Trophoblast cell (in vitro differentiated cells and primary cell): Measurements from ENCODE around the gene CPT1B.

Source experiments
- DNase-seq, 2 donors: peaks; one replicate each; pipeline ENCODE4 v3.0.0-alpha.2; 2016
- H2AFZ ChIP-seq: 2 replicates; pipeline ENCODE4 v1.6.1; 2013; ENCODE audit warnings: low read length, moderate library complexity, mild to moderate bottlenecking; ENCODE audit not compliant: insufficient read depth, poor library complexity
- H2AK5ac ChIP-seq: 2 replicates; pipeline ENCODE4 v1.6.1; 2013; ENCODE audit warnings: mild to moderate bottlenecking, low read length
- H2BK120ac ChIP-seq: 2 replicates; pipeline ENCODE4 v1.6.1; 2013; ENCODE audit warnings: low read length, mild to moderate bottlenecking, moderate library complexity; ENCODE audit not compliant: insufficient read depth, poor library complexity
- H2BK12ac ChIP-seq: 2 replicates; pipeline ENCODE4 v1.6.1; 2013; ENCODE audit warnings: mild to moderate bottlenecking, low read length, moderate library complexity
- H2BK5ac ChIP-seq: 2 replicates; pipeline ENCODE4 v1.6.1; 2013; ENCODE audit warnings: low read length, low read depth, moderate library complexity, mild to moderate bottlenecking; ENCODE audit not compliant: poor library complexity
- H3K14ac ChIP-seq: 2 replicates; pipeline ENCODE4 v1.6.1; 2013; ENCODE audit warnings: mild to moderate bottlenecking, low read length
- H3K18ac ChIP-seq: 2 replicates; pipeline ENCODE4 v1.6.1; 2013; ENCODE audit warnings: mild to moderate bottlenecking, low read length
- H3K23ac ChIP-seq: 2 replicates; pipeline ENCODE4 v1.6.1; 2013; ENCODE audit warnings: low read length
- H3K27ac ChIP-seq: 2 replicates; pipeline ENCODE4 v1.5.1; 2013; ENCODE audit warnings: low read depth, mild to moderate bottlenecking, inconsistent platforms, low read length, moderate library complexity
- H3K27me3 ChIP-seq: 2 replicates; pipeline ENCODE4 v1.6.1; 2013; ENCODE audit warnings: inconsistent platforms, mild to moderate bottlenecking, low read length, moderate library complexity; ENCODE audit not compliant: insufficient read depth
- H3K36me3 ChIP-seq, 2 experiments: 1 replicate in 1 of 2; 2 replicates in 1 of 2; pipeline ENCODE4 v1.6.1; 2013; ENCODE audit warnings: low read length in 2 of 2, mild to moderate bottlenecking in 2 of 2, moderate library complexity in 1 of 2; ENCODE audit not compliant: insufficient read depth in 2 of 2, control insufficient read depth in 1 of 2
- H3K4ac ChIP-seq: 2 replicates; pipeline ENCODE4 v1.6.1; 2013; ENCODE audit warnings: low read depth, mild to moderate bottlenecking, low read length, moderate library complexity
- H3K4me1 ChIP-seq, 2 experiments: 1 replicate in 1 of 2; 2 replicates in 1 of 2; pipeline ENCODE4 v1.6.1; 2013; ENCODE audit warnings: low read length in 2 of 2, mild to moderate bottlenecking in 2 of 2, moderate library complexity in 1 of 2; ENCODE audit not compliant: insufficient read depth in 2 of 2, control insufficient read depth in 1 of 2
- H3K4me2 ChIP-seq: 2 replicates; pipeline ENCODE4 v1.6.1; 2013; ENCODE audit warnings: inconsistent platforms, mild to moderate bottlenecking, low read length, moderate library complexity
- H3K4me3 ChIP-seq: 2 replicates; pipeline ENCODE4 v1.5.1; 2013; ENCODE audit warnings: mild to moderate bottlenecking, low read depth, low read length, inconsistent platforms
- H3K79me1 ChIP-seq: one replicate; pipeline ENCODE4 v1.6.1; 2013; ENCODE audit warnings: low read length
- H3K79me2 ChIP-seq: 2 replicates; pipeline ENCODE4 v1.6.1; 2013; ENCODE audit warnings: low read length, mild to moderate bottlenecking; ENCODE audit not compliant: control insufficient read depth, insufficient read depth, poor library complexity
- H3K9ac ChIP-seq: 2 replicates; pipeline ENCODE4 v1.6.1; 2013; ENCODE audit warnings: mild to moderate bottlenecking, low read length
- H3K9me3 ChIP-seq: 2 replicates; pipeline ENCODE4 v1.6.1; 2013; ENCODE audit warnings: low read depth, mild to moderate bottlenecking, control low read depth, inconsistent platforms, low read length; ENCODE audit not compliant: insufficient read depth
- H4K12ac ChIP-seq: 2 replicates; pipeline ENCODE4 v1.6.1; 2013; ENCODE audit warnings: low read depth, mild to moderate bottlenecking, low read length, moderate library complexity
- H4K8ac ChIP-seq: 2 replicates; pipeline ENCODE4 v1.6.1; 2013; ENCODE audit warnings: low read depth, mild to moderate bottlenecking, low read length, moderate library complexity
- H4K91ac ChIP-seq: one replicate; pipeline ENCODE4 v1.6.1; 2013; ENCODE audit warnings: low read depth, mild to moderate bottlenecking, low read length, moderate library complexity
- WGBS: extraction: QIAGEN DNeasy Blood & Tissue Kit; methylation state at CpG from one replicate; pipeline ENCODE4 v1.1.7; 2013; ENCODE audit warnings: missing lambda C conversion rate; ENCODE audit not compliant: insufficient read length, insufficient coverage; ENCODE audit errors: extremely low coverage; 5-methylcytosine and 5-hydroxymethylcytosine counted together

The CPT1B gene

GRCh38 chr22:50601669-50602337 is 23.6 kb upstream of the CPT1B start:
- Histone ChIP-seq H3K36me3 (peaks cover 0 to 2% of the 10 kb centered on the region in 2 experiments), H2AFZ (no peak overlapping the region), H3K18ac (no peak overlapping the region), H3K79me1 (no peaks in the 10 kb centered on the region), H4K8ac (no peak overlapping the region), H3K23ac (no peak overlapping the region), H3K79me2 (no peaks in the 10 kb centered on the region), H2AK5ac (no peak overlapping the region), H3K27me3 (peaks cover 19% of the 10 kb centered on the region), H3K4me1 (peaks cover 3 to 4% of the 10 kb centered on the region in 2 experiments), H3K4me2 (no peak overlapping the region), H4K12ac (no peak overlapping the region), H3K27ac (no peak overlapping the region), H2BK12ac (no peak overlapping the region), H4K91ac (no peak overlapping the region), H3K14ac (no peak overlapping the region), H3K9me3 (peaks cover 3% of the 10 kb centered on the region), H3K4ac (no peak overlapping the region), H2BK5ac (no peak overlapping the region), H3K4me3 (no peak overlapping the region), H2BK120ac (no peak overlapping the region), H3K9ac (no peak overlapping the region)
- WGBS: no CpG with 5 or more reads among the region's 12 CpGs
- peak; percentile 31 to 50 for DNase-seq

GRCh38 chr22:50600967-50601668 is 22.9 kb upstream of the CPT1B start:
- Histone ChIP-seq H2AK5ac (no peak overlapping the region), H3K14ac (no peak overlapping the region), H3K23ac (no peak overlapping the region), H4K8ac (no peak overlapping the region), H3K4me3 (no peak overlapping the region), H3K36me3 (peaks cover 0 to 2% of the 10 kb centered on the region in 2 experiments), H3K27ac (no peak overlapping the region), H3K79me1 (no peaks in the 10 kb centered on the region), H3K4me1 (peaks cover 3 to 4% of the 10 kb centered on the region in 2 experiments), H3K27me3 (peaks cover 19% of the 10 kb centered on the region), H3K9ac (no peak overlapping the region), H3K4ac (no peak overlapping the region), H3K18ac (no peak overlapping the region), H3K79me2 (no peaks in the 10 kb centered on the region), H2BK12ac (no peak overlapping the region), H3K4me2 (peak overlapping the region; percentile 32), H2BK5ac (no peak overlapping the region), H3K9me3 (peaks cover 3% of the 10 kb centered on the region), H4K91ac (no peak overlapping the region), H2AFZ (no peak overlapping the region), H2BK120ac (no peak overlapping the region), H4K12ac (no peak overlapping the region)
- WGBS: no CpG with 5 or more reads among the region's 52 CpGs
- DNase-seq: peak; percentile 83 to 90

GRCh38 chr22:50600538-50600937 is 22.3 kb upstream of the CPT1B start, which contains the start of gene MAPK8IP2:
Gene MAPK8IP2 (plus strand): TSS chr22:50600793. CDS start chr22:50600819, 26 bp downstream.
- H3K9ac ChIP-seq: no peak within 1 kb of the TSS
- H2BK12ac ChIP-seq: no peak within 1 kb of the TSS
- no peak within 1 kb of the TSS for H4K12ac ChIP-seq
- H3K4ac ChIP-seq: no peak within 1 kb of the TSS
- no peak within 1 kb of the TSS for H4K8ac ChIP-seq
- H3K18ac ChIP-seq: no peak within 1 kb of the TSS
- H3K4me3 ChIP-seq: peak within 1 kb of the TSS; percentile 1
- H3K23ac ChIP-seq: no peak within 1 kb of the TSS
- H3K4me2 ChIP-seq: peak within 1 kb of the TSS; percentile 74
- peaks cover 19% of the 10 kb centered on the region for H3K27me3 ChIP-seq
- H4K91ac ChIP-seq: no peak within 1 kb of the TSS
- no peak within 1 kb of the TSS for H2BK5ac ChIP-seq
- no peak within 1 kb of the TSS for H2AK5ac ChIP-seq
- DNase-seq: peak; percentile 30 to 60
- peaks cover 0 to 2% of the 10 kb centered on the region in 2 experiments for H3K36me3 ChIP-seq
- H3K79me2 ChIP-seq: no peaks in the 10 kb centered on the region
- H3K79me1 ChIP-seq: no peaks in the 10 kb centered on the region
- H2BK120ac ChIP-seq: no peak within 1 kb of the TSS
- no CpG with 5 or more reads among the region's 61 CpGs for WGBS
- peaks cover 3 to 4% of the 10 kb centered on the region in 2 experiments for H3K4me1 ChIP-seq
- H3K27ac ChIP-seq: no peak within 1 kb of the TSS
- H3K9me3 ChIP-seq: peaks cover 3% of the 10 kb centered on the region
- no peak within 1 kb of the TSS for H3K14ac ChIP-seq
- H2AFZ ChIP-seq: no peak within 1 kb of the TSS

- peaks cover 19% of the 10 kb centered on the region for H3K27me3 ChIP-seq
These were observed 21.7 kb upstream of the CPT1B start for GRCh38 chr22:50599816-50600455.

More at GRCh38 chr22:50599816-50600455, 21.7 kb upstream of the CPT1B start:
- Histone ChIP-seq H2AK5ac (no peak overlapping the region), H3K23ac (no peak overlapping the region), H2BK12ac (no peak overlapping the region), H3K36me3 (peaks cover 0 to 2% of the 10 kb centered on the region in 2 experiments), H4K8ac (no peak overlapping the region), H3K4me2 (peak overlapping the region; percentile 74), H2BK5ac (no peak overlapping the region), H2AFZ (no peak overlapping the region), H3K27ac (no peak overlapping the region), H2BK120ac (no peak overlapping the region), H3K79me1 (no peaks in the 10 kb centered on the region), H3K18ac (no peak overlapping the region), H3K4me1 (peaks cover 3 to 4% of the 10 kb centered on the region in 2 experiments), H3K9ac (no peak overlapping the region), H4K12ac (no peak overlapping the region), H3K4me3 (peak overlapping the region; percentile 1), H3K4ac (no peak overlapping the region), H3K79me2 (no peaks in the 10 kb centered on the region), H3K9me3 (peaks cover 2% of the 10 kb centered on the region), H4K91ac (no peak overlapping the region), H3K14ac (no peak overlapping the region)
- WGBS: no CpG with 5 or more reads among the region's 52 CpGs
- peak; percentile 31 to 56 for DNase-seq
